Neural cell (in vitro differentiated cells): Measurements from ENCODE around the gene KRT14. TPM values are rescaled to one million over a fixed set of nuclear protein-coding genes. Genes with fewer than 3 reads are reported as not detected.

Experiments used
- H2AFZ ChIP-seq: fragments of 200-600, 300-800 bp; sonication (generic), shearing (Covaris generic); 2 replicates; pipeline ENCODE4 v1.6.0; 2014; ENCODE audit warnings: low read depth, mild to moderate bottlenecking, antibody characterized with exemption, low read length, moderate library complexity
- H3F3A ChIP-seq: fragments of 200-600 bp; shearing (Covaris generic); 2 replicates; pipeline ENCODE4 v1.6.1; 2016; ENCODE audit warnings: mild to moderate bottlenecking, moderate library complexity, mixed read lengths, antibody characterized with exemption, low read length; ENCODE audit not compliant: insufficient read depth, poor library complexity, severe bottlenecking
- H3K27ac ChIP-seq: fragments of 200-600, 300-800 bp; sonication (generic), shearing (Covaris generic); 2 replicates; pipeline ENCODE4 v1.5.1; 2014; ENCODE audit warnings: mild to moderate bottlenecking, low read length, moderate library complexity
- H3K27me3 ChIP-seq: fragments of 300-800, 200-600 bp; sonication (generic), shearing (Covaris generic); 2 replicates; pipeline ENCODE4 v1.6.0; 2014; ENCODE audit warnings: mild to moderate bottlenecking, low read depth, low read length, moderate library complexity; ENCODE audit not compliant: insufficient read depth
- H3K36me3 ChIP-seq: fragments of 300-800, 200-600 bp; sonication (generic), shearing (Covaris generic); 2 replicates; pipeline ENCODE4 v1.5.1; 2014; ENCODE audit warnings: mild to moderate bottlenecking, antibody characterized with exemption, low read length, moderate library complexity; ENCODE audit not compliant: insufficient read depth
- H3K4me2 ChIP-seq: fragments of 300-800, 200-600 bp; sonication (generic), shearing (Covaris generic); 2 replicates; pipeline ENCODE4 v1.6.0; 2014; ENCODE audit warnings: mild to moderate bottlenecking, low read length
- H3K4me3 ChIP-seq: fragments of 300-800, 200-600 bp; sonication (generic), shearing (Covaris generic); 2 replicates; pipeline ENCODE4 v1.5.1; 2014; ENCODE audit warnings: mild to moderate bottlenecking, low read length, moderate library complexity
- H3K79me2 ChIP-seq: fragments of 200-600 bp; shearing (Covaris generic); replicated peaks from 2 replicates; pipeline ENCODE4 v1.6.0; 2014; ENCODE audit warnings: mild to moderate bottlenecking, low read length, moderate library complexity; ENCODE audit not compliant: insufficient read depth
- H3K9ac ChIP-seq: fragments of 300-800, 200-600 bp; sonication (generic), shearing (Covaris generic); 2 replicates; pipeline ENCODE4 v1.6.1; 2016; ENCODE audit warnings: mild to moderate bottlenecking, low read length, mixed read lengths
- H3K9me2 ChIP-seq: fragments of 200-600 bp; shearing (Covaris generic); 2 replicates; pipeline ENCODE4 v1.6.1; 2016; ENCODE audit warnings: mild to moderate bottlenecking, low read length, mixed read lengths; ENCODE audit not compliant: insufficient read depth
- H3K9me3 ChIP-seq: fragments of 200-600, 300-800 bp; sonication (generic), shearing (Covaris generic); 2 replicates; pipeline ENCODE4 v1.6.1; 2016; ENCODE audit warnings: mild to moderate bottlenecking, mixed run types, low read length, moderate library complexity, mixed read lengths
- H4K20me1 ChIP-seq: fragments of 200-600 bp; shearing (Covaris generic); 2 replicates; pipeline ENCODE4 v1.6.1; 2016; ENCODE audit warnings: mild to moderate bottlenecking, mixed run types; ENCODE audit not compliant: insufficient read depth
- EP300 ChIP-seq: fragments of 450-650 bp; conservative IDR thresholded peaks from 2 replicates; pipeline ENCODE4 v1.6.1; 2014; ENCODE audit warnings: antibody characterized with exemption, mild to moderate bottlenecking, moderate library complexity; ENCODE audit not compliant: poor library complexity, severe bottlenecking
- EZH2 ChIP-seq: fragments of 200-600, 300-800 bp; shearing (Covaris generic), sonication (generic); IDR thresholded peaks from 2 replicates; pipeline ENCODE4 v1.6.1; 2014; ENCODE audit warnings: antibody characterized with exemption, low read length, borderline replicate concordance, mild to moderate bottlenecking; ENCODE audit not compliant: insufficient read depth, poor library complexity, severe bottlenecking
- MXI1 ChIP-seq: fragments of 450-650 bp; conservative IDR thresholded peaks from 2 replicates; pipeline ENCODE4 v1.6.1; 2014; ENCODE audit warnings: antibody characterized with exemption, mild to moderate bottlenecking; ENCODE audit not compliant: poor library complexity, severe bottlenecking
- POLR2AphosphoS5 ChIP-seq: IDR thresholded peaks from 2 replicates; pipeline ENCODE4 v1.6.1; 2012
- RAD21 ChIP-seq: fragments of 450-650 bp; conservative IDR thresholded peaks from 2 replicates; pipeline ENCODE4 v1.6.1; 2014; ENCODE audit warnings: antibody characterized with exemption, mild to moderate bottlenecking, moderate library complexity
- SMC3 ChIP-seq: fragments of 450-650 bp; conservative IDR thresholded peaks from 2 replicates; pipeline ENCODE4 v1.6.1; 2014; ENCODE audit warnings: antibody characterized with exemption, mild to moderate bottlenecking, moderate library complexity; ENCODE audit not compliant: poor library complexity
- TAF1 ChIP-seq: IDR thresholded peaks from 2 replicates; pipeline ENCODE4 v1.6.1; 2012; ENCODE audit warnings: low read depth
- polyA plus RNA-seq: library from polyadenylated mRNA; depleted of rRNA; stranded (reverse); fragments of >200 nt; gene quantifications from 2 replicates; pipeline ENCODE4 v1.2.3, GENCODE V29; 2014
- TF ChIP-seq, protein P1 (sequence below): fragments of 450-650 bp; IDR thresholded peaks from 2 replicates; pipeline ENCODE4 v1.5.1; 2014; ENCODE audit warnings: antibody characterized with exemption, mild to moderate bottlenecking, moderate library complexity; ENCODE audit not compliant: poor library complexity, severe bottlenecking
- TF ChIP-seq, protein P2 (sequence below): IDR thresholded peaks from 2 replicates; pipeline ENCODE4 v1.6.1; 2012; ENCODE audit warnings: borderline replicate concordance

KRT14 gene
- polyA plus RNA-seq, 1 donor from 2014 or later: not detected

GRCh38 chr17:41634639-41635038 lies 47.9 kb upstream of the KRT14 start:
- Histone ChIP-seq H2AFZ (no peak overlapping the region), H3K9me3 (no peaks in the 10 kb centered on the region), H3K4me3 (no peak overlapping the region), H3K4me2 (no peak overlapping the region), H3K27ac (no peak overlapping the region), H3K9ac (no peak overlapping the region), H4K20me1 (no peaks in the 10 kb centered on the region), H3K36me3 (no peaks in the 10 kb centered on the region), H3K9me2 (no peaks in the 10 kb centered on the region), H3F3A (no peaks in the 10 kb centered on the region), H3K27me3 (no peaks in the 10 kb centered on the region), H3K79me2 (no peaks in the 10 kb centered on the region)
- TF ChIP-seq, protein P1, sequence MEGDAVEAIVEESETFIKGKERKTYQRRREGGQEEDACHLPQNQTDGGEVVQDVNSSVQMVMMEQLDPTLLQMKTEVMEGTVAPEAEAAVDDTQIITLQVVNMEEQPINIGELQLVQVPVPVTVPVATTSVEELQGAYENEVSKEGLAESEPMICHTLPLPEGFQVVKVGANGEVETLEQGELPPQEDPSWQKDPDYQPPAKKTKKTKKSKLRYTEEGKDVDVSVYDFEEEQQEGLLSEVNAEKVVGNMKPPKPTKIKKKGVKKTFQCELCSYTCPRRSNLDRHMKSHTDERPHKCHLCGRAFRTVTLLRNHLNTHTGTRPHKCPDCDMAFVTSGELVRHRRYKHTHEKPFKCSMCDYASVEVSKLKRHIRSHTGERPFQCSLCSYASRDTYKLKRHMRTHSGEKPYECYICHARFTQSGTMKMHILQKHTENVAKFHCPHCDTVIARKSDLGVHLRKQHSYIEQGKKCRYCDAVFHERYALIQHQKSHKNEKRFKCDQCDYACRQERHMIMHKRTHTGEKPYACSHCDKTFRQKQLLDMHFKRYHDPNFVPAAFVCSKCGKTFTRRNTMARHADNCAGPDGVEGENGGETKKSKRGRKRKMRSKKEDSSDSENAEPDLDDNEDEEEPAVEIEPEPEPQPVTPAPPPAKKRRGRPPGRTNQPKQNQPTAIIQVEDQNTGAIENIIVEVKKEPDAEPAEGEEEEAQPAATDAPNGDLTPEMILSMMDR: no peak
- TF ChIP-seq TAF1 (no peak), EZH2 (no peak), RAD21 (no peak), SMC3 (no peak), EP300 (no peak), POLR2AphosphoS5 (no peak), MXI1 (no peak)
- TF ChIP-seq, protein P2, sequence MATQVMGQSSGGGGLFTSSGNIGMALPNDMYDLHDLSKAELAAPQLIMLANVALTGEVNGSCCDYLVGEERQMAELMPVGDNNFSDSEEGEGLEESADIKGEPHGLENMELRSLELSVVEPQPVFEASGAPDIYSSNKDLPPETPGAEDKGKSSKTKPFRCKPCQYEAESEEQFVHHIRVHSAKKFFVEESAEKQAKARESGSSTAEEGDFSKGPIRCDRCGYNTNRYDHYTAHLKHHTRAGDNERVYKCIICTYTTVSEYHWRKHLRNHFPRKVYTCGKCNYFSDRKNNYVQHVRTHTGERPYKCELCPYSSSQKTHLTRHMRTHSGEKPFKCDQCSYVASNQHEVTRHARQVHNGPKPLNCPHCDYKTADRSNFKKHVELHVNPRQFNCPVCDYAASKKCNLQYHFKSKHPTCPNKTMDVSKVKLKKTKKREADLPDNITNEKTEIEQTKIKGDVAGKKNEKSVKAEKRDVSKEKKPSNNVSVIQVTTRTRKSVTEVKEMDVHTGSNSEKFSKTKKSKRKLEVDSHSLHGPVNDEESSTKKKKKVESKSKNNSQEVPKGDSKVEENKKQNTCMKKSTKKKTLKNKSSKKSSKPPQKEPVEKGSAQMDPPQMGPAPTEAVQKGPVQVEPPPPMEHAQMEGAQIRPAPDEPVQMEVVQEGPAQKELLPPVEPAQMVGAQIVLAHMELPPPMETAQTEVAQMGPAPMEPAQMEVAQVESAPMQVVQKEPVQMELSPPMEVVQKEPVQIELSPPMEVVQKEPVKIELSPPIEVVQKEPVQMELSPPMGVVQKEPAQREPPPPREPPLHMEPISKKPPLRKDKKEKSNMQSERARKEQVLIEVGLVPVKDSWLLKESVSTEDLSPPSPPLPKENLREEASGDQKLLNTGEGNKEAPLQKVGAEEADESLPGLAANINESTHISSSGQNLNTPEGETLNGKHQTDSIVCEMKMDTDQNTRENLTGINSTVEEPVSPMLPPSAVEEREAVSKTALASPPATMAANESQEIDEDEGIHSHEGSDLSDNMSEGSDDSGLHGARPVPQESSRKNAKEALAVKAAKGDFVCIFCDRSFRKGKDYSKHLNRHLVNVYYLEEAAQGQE: no peak

GRCh38 chr17:41633556-41634199 lies 47.0 kb upstream of the KRT14 start:
- Histone ChIP-seq H3K79me2 (no peaks in the 10 kb centered on the region), H3K27ac (no peak overlapping the region), H3K4me3 (no peak overlapping the region), H3K9me3 (no peaks in the 10 kb centered on the region), H3K9me2 (no peaks in the 10 kb centered on the region), H3K4me2 (no peak overlapping the region), H3F3A (no peaks in the 10 kb centered on the region), H2AFZ (no peak overlapping the region), H4K20me1 (no peaks in the 10 kb centered on the region), H3K36me3 (no peaks in the 10 kb centered on the region), H3K27me3 (no peaks in the 10 kb centered on the region), H3K9ac (no peak overlapping the region)
- no peak for TF ChIP-seq RAD21
- TF ChIP-seq EP300: no peak
- no peak for TF ChIP-seq EZH2
- TF ChIP-seq, protein P2: no peak
- no peak for TF ChIP-seq TAF1
- TF ChIP-seq MXI1: no peak
- TF ChIP-seq POLR2AphosphoS5: no peak
- TF ChIP-seq SMC3: no peak
- TF ChIP-seq, protein P1: no peak
